Measurements from ENCODE around the gene USP11. TPM values are rescaled to one million over a fixed set of nuclear protein-coding genes. Genes with fewer than 3 reads are reported as not detected.

USP11 gene
- total and polyA plus RNA-seq, 2 donors (not counting 1 experiment from before 2014, with no cell fraction given) = 63.4 to 136 TPM

GRCh38 chrX:47216393-47216925 is 16.4 kb upstream of the USP11 start:
- Histone ChIP-seq H3K9ac (ENCODE audit: low read length) (no peak overlapping the region), H3K79me2 (ENCODE audit: control insufficient read depth, insufficient read depth, low read length) (peaks cover 28% of the 10 kb centered on the region), H3K27me3 (replicated peaks in 1 of 4; ENCODE audit: control extremely low read depth in 1 of 4, control insufficient read depth in 3 of 4, insufficient read depth in 4 of 4, low read length in 3 of 4) (no peaks in the 10 kb centered on the region), H3K4me1 (ENCODE audit: control insufficient read depth in 2 of 2, insufficient read depth in 2 of 2, low read length in 2 of 2) (peaks cover 26 to 27% of the 10 kb centered on the region in 2 donors), H3K9me3 (ENCODE audit: control extremely low read depth in 1 of 3, control insufficient read depth in 2 of 3, insufficient read depth in 1 of 3, low read length in 2 of 3) (no peaks in the 10 kb centered on the region), H3K4me3 (ENCODE audit: control extremely low read depth in 1 of 5, extremely low read depth in 1 of 5, insufficient read depth in 1 of 5, low read depth in 2 of 5, low read length in 4 of 5) (no peak overlapping the region), H2AFZ (ENCODE audit: insufficient read depth, low read depth, low read length, poor library complexity, severe bottlenecking) (no peak overlapping the region), H3K4me2 (replicated peaks; ENCODE audit: low read depth, low read length, poor library complexity, severe bottlenecking) (no peak overlapping the region), H3K36me3 (replicated peaks in 1 of 2; ENCODE audit: control extremely low read depth in 1 of 2, control insufficient read depth in 1 of 2, extremely low read depth in 1 of 2, insufficient read depth in 2 of 2, low read length in 1 of 2) (peaks cover 0 to 38% of the 10 kb centered on the region in 2 experiments), H4K20me1 (ENCODE audit: control insufficient read depth, insufficient read depth, low read length, poor library complexity, severe bottlenecking) (peaks cover 26% of the 10 kb centered on the region), H3K27ac (ENCODE audit: low read length in 2 of 2) (peak overlapping the region; percentile 85 to 94)
- Mint-ChIP-seq H3K27ac (peak overlapping the region; percentile 100), H3K27me3 (no peaks in the 10 kb centered on the region), H3K4me3 (peak overlapping the region; percentile 96), H3K9me3 (ENCODE audit: insufficient read depth) (no peaks in the 10 kb centered on the region), H3K4me1 (peaks cover 33% of the 10 kb centered on the region)
- intact Hi-C loops (cut with micrococcal nuclease) = loop anchor here (5.0 to 10.0 kb wide), 2 partner anchors 459 to 1698 kb away; partner anchors contain the start of genes PIM2, SLC35A2 and SLC9A7
- TF ChIP-seq EZH2 (IDR thresholded peaks at IDR 0.05; ENCODE audit: borderline replicate concordance, insufficient read depth, low read depth, low read length, poor library complexity, severe bottlenecking) = no peak
- no peak for TF ChIP-seq CTCF (IDR thresholded peaks at IDR 0.05)
- WGBS (ENCODE audit: insufficient coverage) = 100% methylated on average over 1 of the region's 8 CpGs
- no peak for ATAC-seq (ENCODE audit: low read depth)
- DNase-seq = no peak
- CTCF ChIA-PET = no interaction called here
- POLR2A ChIA-PET = no interaction called here

Measured in B cell (primary cell).